ENCODE measurements around the gene CASKIN2.

GRCh38 chr17:75511270-75511609 lies 4.1 kb downstream of the CASKIN2 start:
- TF ChIP-seq POLR2A (IDR thresholded peaks at IDR 0.05) (no peak), POLR2AphosphoS5 (IDR thresholded peaks at IDR 0.05) (no peak), CTCF (IDR thresholded peaks at IDR 0.05) (no peak), EP300 (IDR thresholded peaks at IDR 0.05) (no peak)
